ENCODE data around the gene LYG2.
"Not testable (repeated sequence)": the region's sequence is repeated elsewhere in the genome, so short reads cannot be mapped to it uniquely, and the experiment has no call there.

Gene LYG2

GRCh38 chr2:99198103-99198841 is 57.2 kb downstream of the LYG2 start:
- H3K9ac ChIP-seq (ENCODE audit: low read length) = no peak overlapping the region
- peaks cover 29% of the 10 kb centered on the region for H3K36me3 ChIP-seq (ENCODE audit: control insufficient read depth, low read depth, low read length)
- H3K4me1 ChIP-seq (ENCODE audit: control insufficient read depth, low read depth, low read length) = no peaks in the 10 kb centered on the region
- H3K9me3 ChIP-seq (ENCODE audit: control insufficient read depth, low read depth, low read length) = no peaks in the 10 kb centered on the region
- H3K27me3 ChIP-seq (ENCODE audit: control insufficient read depth, insufficient read depth, low read length) = no peaks in the 10 kb centered on the region
- H3K27ac ChIP-seq (ENCODE audit: low read length) = no peak overlapping the region
- no peak overlapping the region for H3K4me3 ChIP-seq (ENCODE audit: low read length)

- not testable (repeated sequence) for H3K9me3 ChIP-seq (ENCODE audit: control insufficient read depth, low read depth, low read length); H3K27me3 ChIP-seq (ENCODE audit: control insufficient read depth, insufficient read depth, low read length); H3K4me3 ChIP-seq (ENCODE audit: low read length); H3K9ac ChIP-seq (ENCODE audit: low read length); H3K27ac ChIP-seq (ENCODE audit: low read length); H3K4me1 ChIP-seq (ENCODE audit: control insufficient read depth, low read depth, low read length)
- H3K36me3 ChIP-seq (ENCODE audit: control insufficient read depth, low read depth, low read length) = peaks cover 53% of the 10 kb centered on the region
Observed at GRCh38 chr2:99192364-99192763, 63.1 kb downstream of the LYG2 start.

Measured in iPS-18a (cell line).